SK-N-SH treated with all-trans-retinoic acid at 6 μM for 48 hours (cell line): ENCODE measurements around the gene TXNDC11.

ENCODE experiments used
- ATAC-seq: fragments of 200-7000 bp; cut with Tn5 transposase; 3 replicates; pipeline ENCODE4 v1.9.1; 2020; ENCODE audit warnings: mild to moderate bottlenecking, moderate library complexity
- ARNTL ChIP-seq: fragments of 450-650 bp; formaldehyde crosslinking; IDR thresholded peaks from 2 replicates; pipeline ENCODE4 v1.5.0; 2020; ENCODE audit warnings: low read depth, mild to moderate bottlenecking, moderate library complexity, borderline replicate concordance
- BACH2 ChIP-seq: fragments of 250-450 bp; sonication (Bioruptor Pico); IDR thresholded peaks from 2 replicates; pipeline ENCODE4 v1.9.0; 2021; ENCODE audit warnings: mild to moderate bottlenecking, borderline replicate concordance
- CSDC2 ChIP-seq: fragments of 250-450 bp; sonication (Bioruptor Pico); IDR thresholded peaks from 2 replicates; pipeline ENCODE4 v1.5.0; 2020; ENCODE audit warnings: mild to moderate bottlenecking, moderate library complexity
- ESRRG ChIP-seq: fragments of 250-450 bp; sonication (Bioruptor Pico); IDR thresholded peaks from 2 replicates; pipeline ENCODE4 v1.6.1; 2021; ENCODE audit warnings: mild to moderate bottlenecking
- GLIS3 ChIP-seq: fragments of 250-450 bp; sonication (Bioruptor Pico); IDR thresholded peaks from 2 replicates; pipeline ENCODE4 v1.5.0; 2020; ENCODE audit warnings: mild to moderate bottlenecking, moderate library complexity
- ISL1 ChIP-seq: fragments of 250-450 bp; sonication (Bioruptor Pico); IDR thresholded peaks from 2 replicates; pipeline ENCODE4 v2.1.2; 2022; ENCODE audit warnings: mild to moderate bottlenecking, moderate library complexity
- OSR1 ChIP-seq: fragments of 250-450 bp; sonication (Bioruptor Pico); IDR thresholded peaks from 2 replicates; pipeline ENCODE4 v1.8.0; 2022; ENCODE audit warnings: moderate library complexity, mild to moderate bottlenecking, inconsistent platforms
- PATZ1 ChIP-seq: fragments of 250-450 bp; sonication (Bioruptor Pico); IDR thresholded peaks from 2 replicates; pipeline ENCODE4 v1.8.0; 2020; ENCODE audit warnings: mild to moderate bottlenecking, moderate library complexity, borderline replicate concordance
- PPARA ChIP-seq: fragments of 250-450 bp; sonication (Bioruptor Pico); IDR thresholded peaks from 2 replicates; pipeline ENCODE4 v1.5.0; 2020; ENCODE audit warnings: mild to moderate bottlenecking, borderline replicate concordance
- SNAI2 ChIP-seq: fragments of 250-450 bp; sonication (Bioruptor Pico); IDR thresholded peaks from 2 replicates; pipeline ENCODE4 v1.5.0; 2020; ENCODE audit warnings: mild to moderate bottlenecking, moderate library complexity
- TCF4 ChIP-seq: fragments of 250-450 bp; sonication (Bioruptor Pico); IDR thresholded peaks from 2 replicates; pipeline ENCODE4 v1.8.0; 2021; ENCODE audit warnings: mild to moderate bottlenecking, moderate library complexity, borderline replicate concordance
- TOX ChIP-seq: fragments of 250-450 bp; sonication (Bioruptor Pico); IDR thresholded peaks from 2 replicates; pipeline ENCODE4 v1.8.0; 2021; ENCODE audit warnings: mild to moderate bottlenecking, moderate library complexity, borderline replicate concordance
- TSHZ2 ChIP-seq: fragments of 250-450 bp; sonication (Bioruptor Pico); IDR thresholded peaks from 2 replicates; pipeline ENCODE4 v1.5.0; 2020; ENCODE audit warnings: mild to moderate bottlenecking, moderate library complexity
- ZC3H10 ChIP-seq: fragments of 250-450 bp; sonication (Bioruptor Pico); IDR thresholded peaks from 2 replicates; pipeline ENCODE4 v1.5.1; 2021; ENCODE audit warnings: mild to moderate bottlenecking, moderate library complexity
- ZFP3 ChIP-seq: fragments of 250-450 bp; sonication (Bioruptor Pico); IDR thresholded peaks from 2 replicates; pipeline ENCODE4 v1.5.0; 2020; ENCODE audit warnings: mild to moderate bottlenecking, moderate library complexity
- ZNF565 ChIP-seq: fragments of 450-650 bp; formaldehyde crosslinking; conservative IDR thresholded peaks from 2 replicates; pipeline ENCODE4 v1.5.0; 2020; ENCODE audit warnings: low read depth, mild to moderate bottlenecking, moderate library complexity
- ZNF70 ChIP-seq: fragments of 450-650 bp; formaldehyde crosslinking; IDR thresholded peaks from 2 replicates; pipeline ENCODE4 v1.5.0; 2020; ENCODE audit warnings: mild to moderate bottlenecking, moderate library complexity
- ZNF8 ChIP-seq: fragments of 450-650 bp; formaldehyde crosslinking; IDR thresholded peaks from 2 replicates; pipeline ENCODE4 v1.5.0; 2020; ENCODE audit warnings: mild to moderate bottlenecking, moderate library complexity

The TXNDC11 gene

GRCh38 chr16:11667824-11668622 lies 74.6 kb downstream of the TXNDC11 start, which contains the start of gene SNN:
Gene SNN, plus strand, starts transcription at chr16:11668455. Its CDS starts 7,605 bp downstream, at chr16:11676060.
- TF ChIP-seq ISL1 (CRISPR knock-in tag) (no peak), ZFP3 (no peak), PATZ1 (no peak)
- peak; percentile 95 for ATAC-seq

GRCh38 chr16:11667221-11667823 lies 75.3 kb downstream of the TXNDC11 start:
- no peak for ATAC-seq
- TF ChIP-seq TSHZ2 (CRISPR knock-in tag) (no peak), ZNF70 (CRISPR knock-in tag) (no peak), GLIS3 (CRISPR knock-in tag) (no peak), BACH2 (CRISPR knock-in tag) (no peak), OSR1 (no peak), TOX (CRISPR knock-in tag) (no peak)

GRCh38 chr16:11666103-11667055 lies 76.3 kb downstream of the TXNDC11 start:
- no peak for ATAC-seq
- TF ChIP-seq ARNTL (no peak), PPARA (CRISPR knock-in tag) (no peak), ZNF8 (CRISPR knock-in tag) (no peak), ZC3H10 (no peak), GLIS3 (CRISPR knock-in tag) (no peak), ZFP3 (no peak)

- ATAC-seq: no peak
- no peak for TF ChIP-seq ISL1 (CRISPR knock-in tag)
- TF ChIP-seq BACH2 (CRISPR knock-in tag): no peak
- TF ChIP-seq CSDC2: no peak
Measured at GRCh38 chr16:11665071-11665491, 77.6 kb downstream of the TXNDC11 start.

- no peak for ATAC-seq
- TF ChIP-seq TSHZ2 (CRISPR knock-in tag): no peak
- no peak for TF ChIP-seq ESRRG (CRISPR knock-in tag)
- no peak for TF ChIP-seq SNAI2 (CRISPR knock-in tag)
- TF ChIP-seq TCF4 (CRISPR knock-in tag): no peak
- TF ChIP-seq PATZ1: no peak
- TF ChIP-seq TOX (CRISPR knock-in tag): no peak
- no peak for TF ChIP-seq ZNF565 (CRISPR knock-in tag)
Measured at GRCh38 chr16:11662582-11662981, 80.1 kb downstream of the TXNDC11 start.
